ENCODE data around the gene CCDC3. TPM values are rescaled to one million over a fixed set of nuclear protein-coding genes. Genes with fewer than 3 reads are reported as not detected.

The CCDC3 gene
- polyA plus RNA-seq, 1 donor from 2014 or later, result 3.8 TPM

DNA sequence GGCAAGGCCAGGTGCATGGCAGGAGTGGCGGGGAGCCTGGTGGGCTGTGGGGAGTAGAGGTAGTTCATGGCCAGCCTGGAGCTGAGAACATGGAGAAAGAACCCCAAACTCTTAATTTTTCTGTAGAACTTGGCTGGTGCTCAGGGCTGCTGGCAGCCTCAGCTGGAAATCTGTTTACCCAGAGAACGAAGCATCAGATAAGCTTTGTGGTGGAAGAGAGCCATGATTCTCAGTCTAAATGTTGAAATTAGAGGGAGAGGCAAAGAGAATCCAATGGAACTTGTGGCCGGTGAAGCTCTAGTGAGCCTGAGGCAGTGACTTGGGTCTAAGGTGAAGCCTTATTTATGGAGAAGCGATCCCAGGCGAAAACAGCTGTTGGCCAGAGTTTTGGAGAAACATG is 126.4 kb downstream of the CCDC3 start:
- no peaks in the 10 kb centered on the region for H4K20me1 ChIP-seq (ENCODE audit: insufficient read depth)
- H2AFZ ChIP-seq (ENCODE audit: low read depth, low read length), result no peak overlapping the region
- H3K79me2 ChIP-seq (replicated peaks; ENCODE audit: insufficient read depth, low read length), result no peaks in the 10 kb centered on the region

DNA sequence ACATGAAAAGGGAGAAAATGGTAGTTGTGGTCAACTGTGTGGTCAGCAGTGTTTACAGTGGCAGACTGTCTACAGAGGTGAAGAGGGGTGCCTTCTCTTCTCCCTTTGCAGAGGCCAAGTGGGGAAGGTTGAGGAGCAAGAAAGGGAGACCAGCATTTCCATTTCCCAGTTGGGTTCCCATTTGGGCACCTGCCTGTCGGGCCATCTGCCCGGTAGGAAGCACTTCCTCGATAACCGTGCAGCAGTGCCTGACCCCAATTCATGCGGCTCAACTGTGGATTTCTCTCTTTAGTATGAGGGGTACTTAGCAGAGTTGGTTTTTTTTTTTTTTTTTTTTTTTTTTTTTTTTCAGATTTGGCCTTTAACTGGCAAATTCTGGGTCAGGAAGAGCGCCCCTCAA is 127.0 kb downstream of the CCDC3 start:
- no peaks in the 10 kb centered on the region for H3K27me3 ChIP-seq (ENCODE audit: insufficient read depth, low read depth, low read length)

More for the DNA sequence above, 126.4 kb downstream of the CCDC3 start:
- no peaks in the 10 kb centered on the region for H3K27me3 ChIP-seq (ENCODE audit: insufficient read depth, low read depth, low read length)
- no peak overlapping the region for H3K9ac ChIP-seq (ENCODE audit: low read length)
- TF ChIP-seq EZH2 (IDR thresholded peaks at IDR 0.05; ENCODE audit: borderline replicate concordance, insufficient read depth, low read length, poor library complexity, severe bottlenecking) (no peak), MXI1 (conservative IDR thresholded peaks at IDR 0.05; ENCODE audit: poor library complexity, severe bottlenecking) (no peak), EP300 (conservative IDR thresholded peaks at IDR 0.05; ENCODE audit: poor library complexity, severe bottlenecking) (no peak), SMC3 (conservative IDR thresholded peaks at IDR 0.05; ENCODE audit: poor library complexity) (no peak), POLR2AphosphoS5 (IDR thresholded peaks at IDR 0.05) (no peak), RAD21 (conservative IDR thresholded peaks at IDR 0.05) (no peak), TAF1 (IDR thresholded peaks at IDR 0.05; ENCODE audit: low read depth) (no peak)
- TF ChIP-seq, protein P1, sequence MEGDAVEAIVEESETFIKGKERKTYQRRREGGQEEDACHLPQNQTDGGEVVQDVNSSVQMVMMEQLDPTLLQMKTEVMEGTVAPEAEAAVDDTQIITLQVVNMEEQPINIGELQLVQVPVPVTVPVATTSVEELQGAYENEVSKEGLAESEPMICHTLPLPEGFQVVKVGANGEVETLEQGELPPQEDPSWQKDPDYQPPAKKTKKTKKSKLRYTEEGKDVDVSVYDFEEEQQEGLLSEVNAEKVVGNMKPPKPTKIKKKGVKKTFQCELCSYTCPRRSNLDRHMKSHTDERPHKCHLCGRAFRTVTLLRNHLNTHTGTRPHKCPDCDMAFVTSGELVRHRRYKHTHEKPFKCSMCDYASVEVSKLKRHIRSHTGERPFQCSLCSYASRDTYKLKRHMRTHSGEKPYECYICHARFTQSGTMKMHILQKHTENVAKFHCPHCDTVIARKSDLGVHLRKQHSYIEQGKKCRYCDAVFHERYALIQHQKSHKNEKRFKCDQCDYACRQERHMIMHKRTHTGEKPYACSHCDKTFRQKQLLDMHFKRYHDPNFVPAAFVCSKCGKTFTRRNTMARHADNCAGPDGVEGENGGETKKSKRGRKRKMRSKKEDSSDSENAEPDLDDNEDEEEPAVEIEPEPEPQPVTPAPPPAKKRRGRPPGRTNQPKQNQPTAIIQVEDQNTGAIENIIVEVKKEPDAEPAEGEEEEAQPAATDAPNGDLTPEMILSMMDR (IDR thresholded peaks at IDR 0.05; ENCODE audit: poor library complexity, severe bottlenecking), result no peak
- TF ChIP-seq, protein P2, sequence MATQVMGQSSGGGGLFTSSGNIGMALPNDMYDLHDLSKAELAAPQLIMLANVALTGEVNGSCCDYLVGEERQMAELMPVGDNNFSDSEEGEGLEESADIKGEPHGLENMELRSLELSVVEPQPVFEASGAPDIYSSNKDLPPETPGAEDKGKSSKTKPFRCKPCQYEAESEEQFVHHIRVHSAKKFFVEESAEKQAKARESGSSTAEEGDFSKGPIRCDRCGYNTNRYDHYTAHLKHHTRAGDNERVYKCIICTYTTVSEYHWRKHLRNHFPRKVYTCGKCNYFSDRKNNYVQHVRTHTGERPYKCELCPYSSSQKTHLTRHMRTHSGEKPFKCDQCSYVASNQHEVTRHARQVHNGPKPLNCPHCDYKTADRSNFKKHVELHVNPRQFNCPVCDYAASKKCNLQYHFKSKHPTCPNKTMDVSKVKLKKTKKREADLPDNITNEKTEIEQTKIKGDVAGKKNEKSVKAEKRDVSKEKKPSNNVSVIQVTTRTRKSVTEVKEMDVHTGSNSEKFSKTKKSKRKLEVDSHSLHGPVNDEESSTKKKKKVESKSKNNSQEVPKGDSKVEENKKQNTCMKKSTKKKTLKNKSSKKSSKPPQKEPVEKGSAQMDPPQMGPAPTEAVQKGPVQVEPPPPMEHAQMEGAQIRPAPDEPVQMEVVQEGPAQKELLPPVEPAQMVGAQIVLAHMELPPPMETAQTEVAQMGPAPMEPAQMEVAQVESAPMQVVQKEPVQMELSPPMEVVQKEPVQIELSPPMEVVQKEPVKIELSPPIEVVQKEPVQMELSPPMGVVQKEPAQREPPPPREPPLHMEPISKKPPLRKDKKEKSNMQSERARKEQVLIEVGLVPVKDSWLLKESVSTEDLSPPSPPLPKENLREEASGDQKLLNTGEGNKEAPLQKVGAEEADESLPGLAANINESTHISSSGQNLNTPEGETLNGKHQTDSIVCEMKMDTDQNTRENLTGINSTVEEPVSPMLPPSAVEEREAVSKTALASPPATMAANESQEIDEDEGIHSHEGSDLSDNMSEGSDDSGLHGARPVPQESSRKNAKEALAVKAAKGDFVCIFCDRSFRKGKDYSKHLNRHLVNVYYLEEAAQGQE (IDR thresholded peaks at IDR 0.05; ENCODE audit: borderline replicate concordance), result no peak
- no peaks in the 10 kb centered on the region for H3K9me2 ChIP-seq (ENCODE audit: insufficient read depth, low read length)
- no peak overlapping the region for H3K4me2 ChIP-seq (ENCODE audit: low read length)
- no peak overlapping the region for H3K4me3 ChIP-seq (ENCODE audit: low read length)
- H3K9me3 ChIP-seq (ENCODE audit: low read length), result no peaks in the 10 kb centered on the region
- H3K36me3 ChIP-seq (ENCODE audit: insufficient read depth, low read length), result no peaks in the 10 kb centered on the region
- H3F3A ChIP-seq (ENCODE audit: insufficient read depth, low read length, poor library complexity, severe bottlenecking), result no peaks in the 10 kb centered on the region
- H3K27ac ChIP-seq (ENCODE audit: low read length), result no peak overlapping the region

More for the DNA sequence above, 127.0 kb downstream of the CCDC3 start:
- H3K27ac ChIP-seq (ENCODE audit: low read length), result no peak overlapping the region
- H2AFZ ChIP-seq (ENCODE audit: low read depth, low read length), result no peak overlapping the region
- no peaks in the 10 kb centered on the region for H3K36me3 ChIP-seq (ENCODE audit: insufficient read depth, low read length)
- no peaks in the 10 kb centered on the region for H4K20me1 ChIP-seq (ENCODE audit: insufficient read depth)
- H3K9me2 ChIP-seq (ENCODE audit: insufficient read depth, low read length), result no peaks in the 10 kb centered on the region
- H3K9ac ChIP-seq (ENCODE audit: low read length), result no peak overlapping the region
- no peaks in the 10 kb centered on the region for H3F3A ChIP-seq (ENCODE audit: insufficient read depth, low read length, poor library complexity, severe bottlenecking)
- no peak for TF ChIP-seq EP300 (conservative IDR thresholded peaks at IDR 0.05; ENCODE audit: poor library complexity, severe bottlenecking)
- no peak for TF ChIP-seq RAD21 (conservative IDR thresholded peaks at IDR 0.05)
- no peak for TF ChIP-seq MXI1 (conservative IDR thresholded peaks at IDR 0.05; ENCODE audit: poor library complexity, severe bottlenecking)
- no peak for TF ChIP-seq EZH2 (IDR thresholded peaks at IDR 0.05; ENCODE audit: borderline replicate concordance, insufficient read depth, low read length, poor library complexity, severe bottlenecking)
- no peak overlapping the region for H3K4me2 ChIP-seq (ENCODE audit: low read length)
- H3K4me3 ChIP-seq (ENCODE audit: low read length), result no peak overlapping the region
- no peaks in the 10 kb centered on the region for H3K79me2 ChIP-seq (replicated peaks; ENCODE audit: insufficient read depth, low read length)
- no peaks in the 10 kb centered on the region for H3K9me3 ChIP-seq (ENCODE audit: low read length)

Measured in neural cell (in vitro differentiated cells).